ENCODE results near the gene RBBP6. TPM values are rescaled to one million over a fixed set of nuclear protein-coding genes. Genes with fewer than 3 reads are reported as not detected.

Gene RBBP6
- total and polyA plus RNA-seq, 9 of the 15 experiments (the other 6 are each of a cell fraction or from before 2014, with no cell fraction given): 19.2 to 76.6 (median 42.7) TPM

GRCh38 chr16:24537474-24538337 is 1.7 kb upstream of the RBBP6 start (continued):
- TF ChIP-seq E4F1 (CRISPR knock-in tag; IDR thresholded peaks at IDR 0.05; ENCODE audit: borderline replicate concordance) (0 out of 2 replicates have a peak, but pooled peaks have one; percentile 41), ZNF217 (CRISPR knock-in tag; IDR thresholded peaks at IDR 0.05) (no peak), ZFP91 (CRISPR knock-in tag; IDR thresholded peaks at IDR 0.05) (no peak), L3MBTL2 (IDR thresholded peaks at IDR 0.05) (no peak), TSHZ1 (CRISPR knock-in tag; IDR thresholded peaks at IDR 0.05) (no peak), RBM39 (optimal IDR thresholded peaks at IDR 0.05; ENCODE audit: low read depth, low read length) (no peak), RBFOX2 (IDR thresholded peaks at IDR 0.05; ENCODE audit: low read depth, low read length) (peak; percentile 44; the same call in 1 of the 2 replicates), MAFK (IDR thresholded peaks at IDR 0.05; ENCODE audit: low read length) (no peak), KAT8 (IDR thresholded peaks at IDR 0.05; ENCODE audit: low read depth) (no peak), ARID3A (IDR thresholded peaks at IDR 0.05; ENCODE audit: borderline replicate concordance, low read depth, low read length) (peak; percentile 82; the same call in 1 of the 2 replicates), SRSF3 (IDR thresholded peaks at IDR 0.05; ENCODE audit: insufficient read depth, low read length) (no peak), FIP1L1 (IDR thresholded peaks at IDR 0.05; ENCODE audit: low read depth, low read length, poor library complexity, severe bottlenecking) (no peak), RB1 (IDR thresholded peaks at IDR 0.05; ENCODE audit: low read depth) (0 out of 2 replicates have a peak, but pooled peaks have one; percentile 18), BRD4 (IDR thresholded peaks at IDR 0.05) (no peak), ZNF551 (CRISPR knock-in tag; IDR thresholded peaks at IDR 0.05) (no peak), MEIS2 (IDR thresholded peaks at IDR 0.05; ENCODE audit: partially characterized antibody) (peak; percentile 48), RAD51 (IDR thresholded peaks at IDR 0.05; ENCODE audit: borderline replicate concordance, low read depth) (0 out of 2 replicates have a peak, but pooled peaks have one; percentile 7), EHMT2 (IDR thresholded peaks at IDR 0.05) (no peak), CAMTA2 (CRISPR knock-in tag; conservative IDR thresholded peaks at IDR 0.05) (no peak)
